HepG2 (cell line): ENCODE data around the gene SMDT1. TPM values are rescaled to one million over a fixed set of nuclear protein-coding genes. Genes with fewer than 3 reads are reported as not detected.
A peak's percentile ranks its signal among the peaks of the same experiment; 100 is the strongest.
"Not testable (repeated sequence)": the region's sequence is repeated elsewhere in the genome, so short reads cannot be mapped to it uniquely, and the experiment has no call there.

ENCODE experiments used
- AGO1 ChIP-seq: fragments of 200-400 bp; formaldehyde crosslinking; IDR thresholded peaks from 2 replicates; pipeline ENCODE4 v1.6.1; 2017; ENCODE audit warnings: mild to moderate bottlenecking, low read depth, low read length, moderate library complexity; ENCODE audit not compliant: poor library complexity, severe bottlenecking
- BRD4 ChIP-seq: sonication (generic); formaldehyde crosslinking; IDR thresholded peaks from 2 replicates; pipeline ENCODE4 v1.4.0; 2020; ENCODE audit warnings: missing genetic modification reagents
- FOXA1 ChIP-seq, 2 experiments: fragments of 450-650 bp in 1 of 2; sonication (generic) in 1 of 2; formaldehyde crosslinking in 1 of 2; IDR thresholded peaks; 2 replicates each; pipeline versions ENCODE4 v1.4.0 to v1.6.1; 2016 to 2020; ENCODE audit warnings: missing genetic modification reagents in 1 of 2
- GABPB1 ChIP-seq: IDR thresholded peaks from 2 replicates; pipeline ENCODE4 v1.6.1; 2016; ENCODE audit warnings: mild to moderate bottlenecking, missing genetic modification reagents, moderate library complexity, missing compliant biosample characterization
- GATAD2A ChIP-seq: IDR thresholded peaks from 2 replicates; pipeline ENCODE4 v1.6.1; 2016
- HNF4A ChIP-seq: sonication (generic); formaldehyde crosslinking; IDR thresholded peaks from 2 replicates; pipeline ENCODE4 v1.4.0; 2020; ENCODE audit warnings: missing genetic modification reagents
- HNRNPL ChIP-seq: fragments of 200-400 bp; formaldehyde crosslinking; IDR thresholded peaks from 2 replicates; pipeline ENCODE4 v1.6.1; 2017; ENCODE audit warnings: mild to moderate bottlenecking, low read depth, low read length
- HNRNPLL ChIP-seq: fragments of 200-400 bp; formaldehyde crosslinking; IDR thresholded peaks from 2 replicates; pipeline ENCODE4 v1.6.1; 2017; ENCODE audit warnings: mild to moderate bottlenecking, low read depth, low read length; ENCODE audit not compliant: poor library complexity, severe bottlenecking
- MTA1 ChIP-seq: sonication (generic); formaldehyde crosslinking; IDR thresholded peaks from 2 replicates; pipeline ENCODE4 v1.4.0; 2020; ENCODE audit warnings: missing genetic modification reagents, mild to moderate bottlenecking, borderline replicate concordance
- MXD4 ChIP-seq: IDR thresholded peaks from 2 replicates; pipeline ENCODE4 v1.6.1; 2016; ENCODE audit warnings: mild to moderate bottlenecking, missing biosample characterization, missing genetic modification reagents
- NR2C2 ChIP-seq: sonication (generic); formaldehyde crosslinking; IDR thresholded peaks from 2 replicates; pipeline ENCODE4 v1.4.0; 2020; ENCODE audit warnings: missing genetic modification reagents, mild to moderate bottlenecking, moderate library complexity, borderline replicate concordance
- NR2F1 ChIP-seq, 2 experiments: fragments of 450-650 bp in 1 of 2; formaldehyde crosslinking in 1 of 2; IDR thresholded peaks; 2 replicates each; pipeline versions ENCODE4 v1.5.0 to v1.6.1; 2016 to 2020; ENCODE audit warnings: mild to moderate bottlenecking in 1 of 2, missing compliant biosample characterization in 1 of 2, missing genetic modification reagents in 1 of 2, moderate library complexity in 1 of 2
- PPARG ChIP-seq: conservative IDR thresholded peaks from 2 replicates; pipeline ENCODE4 v1.6.1; 2016; ENCODE audit warnings: missing biosample characterization, missing genetic modification reagents
- SPEN ChIP-seq: sonication (generic); formaldehyde crosslinking; IDR thresholded peaks from 2 replicates; pipeline ENCODE4 v1.5.1; 2020; ENCODE audit warnings: low read depth, mild to moderate bottlenecking, missing genetic modification reagents
- SRF ChIP-seq: IDR thresholded peaks from 2 replicates; pipeline ENCODE4 v1.6.1; 2011; ENCODE audit warnings: mild to moderate bottlenecking, low read depth, low read length, moderate library complexity
- ZC3H13 ChIP-seq: sonication (generic); formaldehyde crosslinking; IDR thresholded peaks from 2 replicates; pipeline ENCODE4 v1.8.1; 2023; ENCODE audit warnings: mild to moderate bottlenecking, missing genetic modification reagents, moderate library complexity
- ZFX ChIP-seq: sonication (generic); formaldehyde crosslinking; IDR thresholded peaks from 2 replicates; pipeline ENCODE4 v1.4.0; 2020; ENCODE audit warnings: mild to moderate bottlenecking, low read depth, missing genetic modification reagents, moderate library complexity
- ZFY ChIP-seq: sonication (generic); formaldehyde crosslinking; IDR thresholded peaks from 2 replicates; pipeline ENCODE4 v1.4.0; 2020; ENCODE audit warnings: missing genetic modification reagents
- ZNF607 ChIP-seq: sonication (generic); formaldehyde crosslinking; IDR thresholded peaks from 2 replicates; pipeline ENCODE4 v1.5.1; 2020; ENCODE audit warnings: missing genetic modification reagents, mild to moderate bottlenecking, borderline replicate concordance
- polyA plus RNA-seq, 8 experiments: library from polyadenylated mRNA; depleted of rRNA in 3 of 8; stranded (reverse) in 7 of 8; unstranded in 1 of 8; fragments of >200 nt; fragmentation: Illumina TruSeq in 4 of 8; extraction: Trizol in 4 of 8; gene quantifications; 2 replicates each; pipeline versions ENCODE4 v1.2.1 to v1.2.3, GENCODE V29; 2011 to 2016; ENCODE audit warnings: low read depth in 4 of 8, missing spikeins in 1 of 8, mixed read lengths in 1 of 8; ENCODE audit not compliant: insufficient read depth in 1 of 8
- total RNA-seq, 5 experiments: library from RNA; depleted of rRNA; stranded (reverse); fragments of >200 nt; fragmentation: Illumina TruSeq; extraction: Trizol; gene quantifications; 2 replicates each; pipeline ENCODE4 v1.2.3, GENCODE V29; 2016; ENCODE audit warnings: low read depth in 1 of 5
- TF ChIP-seq, protein P1 (sequence below): sonication (generic); formaldehyde crosslinking; IDR thresholded peaks from 2 replicates; pipeline ENCODE4 v1.5.1; 2020; ENCODE audit warnings: missing genetic modification reagents, mild to moderate bottlenecking, borderline replicate concordance
- TF ChIP-seq, protein P2 (sequence below): sonication (generic); formaldehyde crosslinking; IDR thresholded peaks from 2 replicates; pipeline ENCODE4 v1.9.0; 2022; ENCODE audit warnings: low read depth, missing genetic modification reagents
- TF ChIP-seq, protein P3 (sequence below): sonication (generic); formaldehyde crosslinking; IDR thresholded peaks from 2 replicates; pipeline ENCODE4 v1.4.0; 2020; ENCODE audit warnings: missing genetic modification reagents

Gene SMDT1
- total and polyA plus RNA-seq, 2 of the 13 experiments (the other 11 are each of a cell fraction or from before 2014, with no cell fraction given), result 8.3 to 26.6 TPM

DNA sequence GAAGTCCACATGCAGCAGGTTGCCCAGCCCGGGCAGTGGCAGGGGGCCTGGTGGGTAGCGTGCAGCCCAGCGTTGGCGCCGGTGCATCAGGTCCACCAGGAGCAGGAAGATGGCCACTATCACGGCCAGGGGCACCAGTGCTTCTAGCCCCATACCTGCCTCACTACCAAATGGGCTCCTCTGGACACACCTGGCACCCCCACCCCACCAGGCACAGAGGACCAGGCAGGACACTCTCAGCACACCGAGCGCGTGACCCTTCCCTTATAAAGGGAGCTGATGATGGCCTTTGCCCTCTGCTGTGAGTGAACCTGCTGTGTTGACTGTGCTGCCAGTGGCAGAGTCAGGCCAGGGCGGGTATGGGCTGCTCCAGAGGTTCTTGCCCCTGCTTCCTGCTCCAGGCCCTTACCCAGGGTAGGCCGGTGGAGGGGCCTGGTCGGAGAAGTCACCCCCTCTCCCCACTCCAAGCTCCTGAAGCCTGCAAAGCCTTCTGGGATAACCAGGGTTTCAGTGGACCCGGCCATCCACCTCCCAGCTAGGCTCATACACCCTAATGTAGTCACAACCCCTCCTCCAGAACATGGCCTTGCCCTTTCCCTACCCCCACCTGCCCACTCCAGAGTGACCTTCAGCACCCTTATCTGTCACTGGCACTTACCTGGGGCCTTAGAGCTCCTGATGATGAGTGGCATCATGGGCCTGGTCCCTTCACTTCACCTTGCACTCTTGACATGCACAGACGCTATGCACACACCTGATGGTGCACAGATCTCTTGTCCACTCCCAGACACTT, 51.3 kb downstream of the SMDT1 start, which contains the start of gene CYP2D6 (continued):
- TF ChIP-seq FOXA1 (IDR thresholded peaks at IDR 0.05), result not testable (repeated sequence)
- peak; percentile 13; the same call in 1 of the 2 replicates for TF ChIP-seq FOXA1 (CRISPR knock-in tag; IDR thresholded peaks at IDR 0.05)
- peak; percentile 7 to 46; a peak in 1 of 4 replicates for TF ChIP-seq NR2F1 (CRISPR knock-in tag; IDR thresholded peaks at IDR 0.05)
- TF ChIP-seq MTA1, result peak; percentile 33; the same call in 1 of the 2 replicates
- TF ChIP-seq ZNF607 (CRISPR knock-in tag), result peak; percentile 31; the same call in 1 of the 2 replicates
- peak; percentile 17; the same call in 1 of the 2 replicates for TF ChIP-seq GABPB1 (CRISPR knock-in tag)
- 0 out of 2 replicates have a peak, but pooled peaks have one; percentile 16 for TF ChIP-seq SRF
- peak; percentile 61 for TF ChIP-seq ZFY (CRISPR knock-in tag)
- TF ChIP-seq, protein P1, sequence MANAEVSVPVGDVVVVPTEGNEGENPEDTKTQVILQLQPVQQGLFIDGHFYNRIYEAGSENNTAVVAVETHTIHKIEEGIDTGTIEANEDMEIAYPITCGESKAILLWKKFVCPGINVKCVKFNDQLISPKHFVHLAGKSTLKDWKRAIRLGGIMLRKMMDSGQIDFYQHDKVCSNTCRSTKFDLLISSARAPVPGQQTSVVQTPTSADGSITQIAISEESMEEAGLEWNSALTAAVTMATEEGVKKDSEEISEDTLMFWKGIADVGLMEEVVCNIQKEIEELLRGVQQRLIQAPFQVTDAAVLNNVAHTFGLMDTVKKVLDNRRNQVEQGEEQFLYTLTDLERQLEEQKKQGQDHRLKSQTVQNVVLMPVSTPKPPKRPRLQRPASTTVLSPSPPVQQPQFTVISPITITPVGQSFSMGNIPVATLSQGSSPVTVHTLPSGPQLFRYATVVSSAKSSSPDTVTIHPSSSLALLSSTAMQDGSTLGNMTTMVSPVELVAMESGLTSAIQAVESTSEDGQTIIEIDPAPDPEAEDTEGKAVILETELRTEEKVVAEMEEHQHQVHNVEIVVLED (CRISPR knock-in tag), result 0 out of 2 replicates have a peak, but pooled peaks have one; percentile 18
- TF ChIP-seq MXD4 (CRISPR knock-in tag), result 0 out of 2 replicates have a peak, but pooled peaks have one; percentile 22
- TF ChIP-seq, protein P2, sequence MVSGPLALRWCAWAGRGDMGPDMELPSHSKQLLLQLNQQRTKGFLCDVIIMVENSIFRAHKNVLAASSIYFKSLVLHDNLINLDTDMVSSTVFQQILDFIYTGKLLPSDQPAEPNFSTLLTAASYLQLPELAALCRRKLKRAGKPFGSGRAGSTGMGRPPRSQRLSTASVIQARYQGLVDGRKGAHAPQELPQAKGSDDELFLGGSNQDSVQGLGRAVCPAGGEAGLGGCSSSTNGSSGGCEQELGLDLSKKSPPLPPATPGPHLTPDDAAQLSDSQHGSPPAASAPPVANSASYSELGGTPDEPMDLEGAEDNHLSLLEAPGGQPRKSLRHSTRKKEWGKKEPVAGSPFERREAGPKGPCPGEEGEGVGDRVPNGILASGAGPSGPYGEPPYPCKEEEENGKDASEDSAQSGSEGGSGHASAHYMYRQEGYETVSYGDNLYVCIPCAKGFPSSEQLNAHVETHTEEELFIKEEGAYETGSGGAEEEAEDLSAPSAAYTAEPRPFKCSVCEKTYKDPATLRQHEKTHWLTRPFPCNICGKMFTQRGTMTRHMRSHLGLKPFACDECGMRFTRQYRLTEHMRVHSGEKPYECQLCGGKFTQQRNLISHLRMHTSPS (CRISPR knock-in tag), result peak; percentile 87
- peak; percentile 88 for TF ChIP-seq AGO1
- peak; percentile 60; the same call in 1 of the 2 replicates for TF ChIP-seq PPARG
- peak; percentile 62 for TF ChIP-seq ZFX (CRISPR knock-in tag)
- TF ChIP-seq HNF4A, result peak; percentile 56
- TF ChIP-seq HNRNPLL, result peak; percentile 27
- TF ChIP-seq HNRNPL, result peak; percentile 81
- TF ChIP-seq BRD4 (CRISPR knock-in tag), result peak; percentile 55; the same call in 1 of the 2 replicates
- TF ChIP-seq NR2C2 (CRISPR knock-in tag), result peak; percentile 42; the same call in 1 of the 2 replicates
- TF ChIP-seq ZC3H13, result 0 out of 2 replicates have a peak, but pooled peaks have one; percentile 1
- TF ChIP-seq GATAD2A (CRISPR knock-in tag), result 0 out of 2 replicates have a peak, but pooled peaks have one; percentile 25
- peak; percentile 26; the same call in 1 of the 2 replicates for TF ChIP-seq SPEN (CRISPR knock-in tag)
- TF ChIP-seq, protein P3, sequence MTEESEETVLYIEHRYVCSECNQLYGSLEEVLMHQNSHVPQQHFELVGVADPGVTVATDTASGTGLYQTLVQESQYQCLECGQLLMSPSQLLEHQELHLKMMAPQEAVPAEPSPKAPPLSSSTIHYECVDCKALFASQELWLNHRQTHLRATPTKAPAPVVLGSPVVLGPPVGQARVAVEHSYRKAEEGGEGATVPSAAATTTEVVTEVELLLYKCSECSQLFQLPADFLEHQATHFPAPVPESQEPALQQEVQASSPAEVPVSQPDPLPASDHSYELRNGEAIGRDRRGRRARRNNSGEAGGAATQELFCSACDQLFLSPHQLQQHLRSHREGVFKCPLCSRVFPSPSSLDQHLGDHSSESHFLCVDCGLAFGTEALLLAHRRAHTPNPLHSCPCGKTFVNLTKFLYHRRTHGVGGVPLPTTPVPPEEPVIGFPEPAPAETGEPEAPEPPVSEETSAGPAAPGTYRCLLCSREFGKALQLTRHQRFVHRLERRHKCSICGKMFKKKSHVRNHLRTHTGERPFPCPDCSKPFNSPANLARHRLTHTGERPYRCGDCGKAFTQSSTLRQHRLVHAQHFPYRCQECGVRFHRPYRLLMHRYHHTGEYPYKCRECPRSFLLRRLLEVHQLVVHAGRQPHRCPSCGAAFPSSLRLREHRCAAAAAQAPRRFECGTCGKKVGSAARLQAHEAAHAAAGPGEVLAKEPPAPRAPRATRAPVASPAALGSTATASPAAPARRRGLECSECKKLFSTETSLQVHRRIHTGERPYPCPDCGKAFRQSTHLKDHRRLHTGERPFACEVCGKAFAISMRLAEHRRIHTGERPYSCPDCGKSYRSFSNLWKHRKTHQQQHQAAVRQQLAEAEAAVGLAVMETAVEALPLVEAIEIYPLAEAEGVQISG (CRISPR knock-in tag), result 0 out of 2 replicates have a peak, but pooled peaks have one; percentile 32
